SU-DHL-6 (cell line): ENCODE results near the gene ACSL6.

Source experiments
- H2AFZ ChIP-seq: fragments of 200-600 bp; sonication (generic); 2 replicates; pipeline ENCODE4 v1.6.1; 2014; ENCODE audit warnings: low read depth, mild to moderate bottlenecking, moderate library complexity, mixed read lengths, antibody characterized with exemption, low read length; ENCODE audit not compliant: severe bottlenecking
- H3F3A ChIP-seq: fragments of 200-600 bp; shearing (Covaris generic); 2 replicates; pipeline ENCODE4 v1.6.0; 2016; ENCODE audit warnings: antibody characterized with exemption, mild to moderate bottlenecking; ENCODE audit not compliant: insufficient read depth
- H3K27ac ChIP-seq: fragments of 200-600 bp; sonication (generic); 2 replicates; pipeline ENCODE4 v1.5.1; 2016; ENCODE audit warnings: low read depth, mild to moderate bottlenecking, low read length, moderate library complexity, mixed read lengths
- H3K27me3 ChIP-seq: fragments of 200-600 bp; sonication (generic), shearing (Covaris generic); 2 replicates; pipeline ENCODE4 v1.6.0; 2014; ENCODE audit warnings: mild to moderate bottlenecking, low read length
- H3K36me3 ChIP-seq: fragments of 200-600 bp; sonication (generic); 2 replicates; pipeline ENCODE4 v1.6.1; 2014; ENCODE audit warnings: mild to moderate bottlenecking, low read length, mixed read lengths
- H3K4me2 ChIP-seq: fragments of 300-600, 200-600 bp; shearing (Covaris generic), sonication (generic); 2 replicates; pipeline ENCODE4 v1.6.0; 2014; ENCODE audit warnings: low read length, low read depth, mild to moderate bottlenecking; ENCODE audit not compliant: poor library complexity, severe bottlenecking
- H3K4me3 ChIP-seq: fragments of 200-600 bp; sonication (generic); 2 replicates; pipeline ENCODE4 v1.5.1; 2014; ENCODE audit warnings: antibody characterized with exemption, low read length, mild to moderate bottlenecking, mixed read lengths; ENCODE audit not compliant: insufficient read depth, poor library complexity, severe bottlenecking
- H3K79me2 ChIP-seq: fragments of 200-600 bp; sonication (generic); 2 replicates; pipeline ENCODE4 v1.6.1; 2014; ENCODE audit warnings: mild to moderate bottlenecking, low read length, moderate library complexity; ENCODE audit not compliant: insufficient read depth
- H3K9ac ChIP-seq: fragments of 200-600 bp; sonication (generic); 2 replicates; pipeline ENCODE4 v1.7.0; 2014; ENCODE audit warnings: mild to moderate bottlenecking, low read length
- H3K9me2 ChIP-seq: fragments of 200-600 bp; sonication (generic); replicated peaks from 2 replicates; pipeline ENCODE4 v1.6.1; 2014; ENCODE audit warnings: low read length; ENCODE audit not compliant: insufficient read depth
- H3K9me3 ChIP-seq: fragments of 200-600 bp; sonication (generic); 2 replicates; pipeline ENCODE4 v1.6.1; 2014; ENCODE audit warnings: low read length, mixed read lengths; ENCODE audit not compliant: insufficient read depth
- H4K20me1 ChIP-seq: fragments of 200-600 bp; sonication (generic); 2 replicates; pipeline ENCODE4 v1.6.1; 2014; ENCODE audit warnings: low read depth, mild to moderate bottlenecking, antibody characterized with exemption, low read length, moderate library complexity, mixed read lengths
- CTCF ChIP-seq: fragments of 200-600 bp; sonication (generic); IDR thresholded peaks from one replicate; pipeline ENCODE4 v1.5.1; 2017; ENCODE audit warnings: antibody characterized with exemption, mild to moderate bottlenecking, low read length, moderate library complexity; ENCODE audit not compliant: insufficient read depth, poor library complexity, severe bottlenecking
- EZH2phosphoT487 ChIP-seq: fragments of 200-600 bp; sonication (generic), shearing (Covaris generic); conservative IDR thresholded peaks from 2 replicates; pipeline ENCODE4 v1.6.1; 2018; ENCODE audit warnings: mild to moderate bottlenecking, antibody characterized with exemption, low read length, moderate library complexity, mixed read lengths

Gene ACSL6

DNA sequence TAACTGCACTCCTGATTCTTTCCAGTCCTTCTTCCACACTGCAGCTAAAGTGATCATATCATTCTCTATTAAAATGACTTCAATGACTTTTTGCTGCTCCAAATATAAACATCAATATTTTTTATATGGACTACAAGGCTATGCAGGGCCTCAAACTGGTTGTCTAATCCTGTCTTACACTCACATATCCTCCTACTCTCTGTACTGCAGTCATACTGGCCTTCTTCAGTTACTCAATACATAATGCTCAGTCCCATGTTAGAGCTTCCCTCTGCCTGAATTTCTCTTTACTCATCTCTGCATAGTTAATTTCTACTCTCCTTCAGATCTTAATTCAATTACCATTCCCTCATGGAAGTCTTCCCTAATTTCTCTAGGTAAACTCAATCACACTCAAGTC is 69.4 kb downstream of the ACSL6 start:
- Histone ChIP-seq H2AFZ (no peak overlapping the region), H3K36me3 (no peaks in the 10 kb centered on the region), H3K27me3 (no peaks in the 10 kb centered on the region), H3K27ac (no peak overlapping the region), H3F3A (no peaks in the 10 kb centered on the region), H3K4me2 (no peak overlapping the region), H3K9me3 (no peaks in the 10 kb centered on the region), H3K9me2 (no peaks in the 10 kb centered on the region), H4K20me1 (no peaks in the 10 kb centered on the region), H3K4me3 (no peak overlapping the region), H3K79me2 (no peaks in the 10 kb centered on the region), H3K9ac (no peak overlapping the region)
- no peak for TF ChIP-seq EZH2phosphoT487
- TF ChIP-seq CTCF: no peak

DNA sequence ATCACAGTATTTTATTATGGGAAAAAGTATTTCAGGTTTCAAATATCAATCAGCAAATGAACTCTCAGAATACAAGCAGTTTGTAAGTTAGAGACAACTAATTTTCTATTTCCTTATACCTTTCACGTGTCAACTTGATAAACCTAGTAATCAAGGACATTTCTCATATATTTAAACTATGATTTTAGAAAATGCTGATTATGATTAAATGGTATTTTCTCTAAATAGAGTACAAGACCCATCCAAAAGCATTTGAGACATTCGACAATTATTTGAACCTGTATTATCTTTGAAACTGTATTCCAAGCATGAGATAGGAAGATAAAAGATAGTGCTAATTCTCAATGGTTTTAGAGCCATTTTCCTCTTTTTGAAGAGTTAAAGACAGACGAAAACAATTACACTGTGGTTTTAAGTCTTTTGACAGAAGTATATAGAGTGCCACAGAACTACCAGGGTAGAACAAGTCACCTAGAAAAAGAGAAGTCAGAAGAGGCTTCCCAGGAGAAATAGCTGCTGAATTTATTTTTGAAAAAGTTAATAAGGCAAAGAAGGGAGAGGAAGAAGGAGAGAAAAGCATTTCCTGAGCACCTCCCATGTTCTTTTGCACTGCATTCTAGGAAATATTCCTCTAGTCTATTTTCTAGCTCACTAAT is 71.6 kb downstream of the ACSL6 start:
- H3K27ac ChIP-seq: no peak overlapping the region
- no peaks in the 10 kb centered on the region for H3K9me2 ChIP-seq
- no peak overlapping the region for H3K4me3 ChIP-seq
- TF ChIP-seq CTCF: no peak
- TF ChIP-seq EZH2phosphoT487: no peak
- H2AFZ ChIP-seq: no peak overlapping the region
- H4K20me1 ChIP-seq: no peaks in the 10 kb centered on the region
- H3K79me2 ChIP-seq: no peaks in the 10 kb centered on the region
- no peaks in the 10 kb centered on the region for H3K9me3 ChIP-seq
- no peaks in the 10 kb centered on the region for H3F3A ChIP-seq
- no peaks in the 10 kb centered on the region for H3K36me3 ChIP-seq
- H3K9ac ChIP-seq: no peak overlapping the region
- no peak overlapping the region for H3K4me2 ChIP-seq
- no peaks in the 10 kb centered on the region for H3K27me3 ChIP-seq

GRCh38 chr5:131932235-131932634 is 79.2 kb downstream of the ACSL6 start:
- Histone ChIP-seq H3F3A (no peaks in the 10 kb centered on the region), H3K9me2 (no peaks in the 10 kb centered on the region), H2AFZ (no peak overlapping the region), H3K27ac (no peak overlapping the region), H4K20me1 (no peaks in the 10 kb centered on the region), H3K27me3 (no peaks in the 10 kb centered on the region), H3K36me3 (no peaks in the 10 kb centered on the region), H3K79me2 (no peaks in the 10 kb centered on the region), H3K9me3 (no peaks in the 10 kb centered on the region), H3K4me3 (no peak overlapping the region), H3K4me2 (no peak overlapping the region), H3K9ac (no peak overlapping the region)
- TF ChIP-seq EZH2phosphoT487 (no peak), CTCF (no peak)
